ENCODE results near the gene FRAS1.

GRCh38 chr4:78566834-78567499 lies 509.8 kb downstream of the FRAS1 start:
- TF ChIP-seq ELF4 (IDR thresholded peaks at IDR 0.05) (no peak), SUZ12 (IDR thresholded peaks at IDR 0.05) (no peak), PKNOX1 (IDR thresholded peaks at IDR 0.05) (no peak), ZNF384 (IDR thresholded peaks at IDR 0.05) (no peak), SP1 (IDR thresholded peaks at IDR 0.05) (no peak), CTBP1 (IDR thresholded peaks at IDR 0.05; ENCODE audit: borderline replicate concordance) (no peak), ARNT (IDR thresholded peaks at IDR 0.05) (no peak), TARDBP (IDR thresholded peaks at IDR 0.05) (no peak), FOXA1 (IDR thresholded peaks at IDR 0.05) (no peak), FOXK2 (IDR thresholded peaks at IDR 0.05) (no peak), NFRKB (IDR thresholded peaks at IDR 0.05) (no peak), LEF1 (IDR thresholded peaks at IDR 0.05; ENCODE audit: borderline replicate concordance) (no peak), FOXM1 (IDR thresholded peaks at IDR 0.05; ENCODE audit: borderline replicate concordance) (no peak), HDGF (IDR thresholded peaks at IDR 0.05; ENCODE audit: borderline replicate concordance) (no peak)

All from HEK293T (cell line).